ENCODE data around the gene OSBPL5.

- no peak for TF ChIP-seq CTCF (IDR thresholded peaks at IDR 0.05; ENCODE audit: low read depth, low read length)
- no peak for TF ChIP-seq MAX (IDR thresholded peaks at IDR 0.05; ENCODE audit: low read depth, low read length)
- no peak for TF ChIP-seq POLR2A (IDR thresholded peaks at IDR 0.05; ENCODE audit: extremely low read depth, insufficient read length)
- no peak for TF ChIP-seq MYC (IDR thresholded peaks at IDR 0.05; ENCODE audit: low read depth, low read length)
These were observed 63.0 kb downstream of the OSBPL5 start for GRCh38 chr11:3101921-3102640.

Measured in NB4 (cell line).